KG1 (cell line): Measurements from ENCODE around the gene DDR2.

Experiments
- DNase-seq: peaks from one replicate; lab custom pipeline; 2025; lab: John Stamatoyannopoulos, UW

Gene DDR2

GRCh38 chr1:162672622-162673260 is 40.5 kb downstream of the DDR2 start:
- DNase-seq, result no peak

GRCh38 chr1:162674034-162674608 is 41.9 kb downstream of the DDR2 start:
- no peak for DNase-seq

- no peak for DNase-seq
These were observed 43.8 kb downstream of the DDR2 start for GRCh38 chr1:162676087-162676486.

GRCh38 chr1:162676750-162677149 is 44.5 kb downstream of the DDR2 start:
- no peak for DNase-seq

- no peak for DNase-seq
These were observed 45.5 kb downstream of the DDR2 start for GRCh38 chr1:162677607-162678371.

- no peak for DNase-seq
These were observed 46.2 kb downstream of the DDR2 start for GRCh38 chr1:162678439-162678838.

GRCh38 chr1:162679298-162679697 is 47.0 kb downstream of the DDR2 start:
- DNase-seq, result no peak

- DNase-seq, result no peak
These were observed 48.3 kb downstream of the DDR2 start for GRCh38 chr1:162680419-162681121.

GRCh38 chr1:162681122-162681436 is 48.8 kb downstream of the DDR2 start:
- no peak for DNase-seq

GRCh38 chr1:162682013-162682419 is 49.8 kb downstream of the DDR2 start:
- DNase-seq, result no peak

- no peak for DNase-seq
These were observed 55.6 kb downstream of the DDR2 start for GRCh38 chr1:162687870-162688269.

GRCh38 chr1:162688521-162688920 is 56.3 kb downstream of the DDR2 start:
- no peak for DNase-seq

GRCh38 chr1:162688931-162689330 is 56.7 kb downstream of the DDR2 start:
- no peak for DNase-seq

- DNase-seq, result no peak
These were observed 57.7 kb downstream of the DDR2 start for GRCh38 chr1:162689745-162690671.

GRCh38 chr1:162690672-162691434 is 58.6 kb downstream of the DDR2 start:
- no peak for DNase-seq

GRCh38 chr1:162691999-162692575 is 59.8 kb downstream of the DDR2 start:
- no peak for DNase-seq

GRCh38 chr1:162694911-162695310 is 62.6 kb downstream of the DDR2 start:
- DNase-seq, result no peak

- no peak for DNase-seq
These were observed 63.4 kb downstream of the DDR2 start for GRCh38 chr1:162695687-162696086.

- no peak for DNase-seq
These were observed 64.1 kb downstream of the DDR2 start for GRCh38 chr1:162696286-162696862.
